Ascending aorta (tissue), 2 donors: ENCODE measurements around the gene PSMB7. TPM values are rescaled to one million over a fixed set of nuclear protein-coding genes. Genes with fewer than 3 reads are reported as not detected.

ENCODE experiments used
- DNase-seq, 2 donors: peaks; one replicate each; pipeline ENCODE4 v3.0.0-alpha.2; 2019; ENCODE audit warnings: low spot score in 2 of 2
- H3K27ac ChIP-seq, 2 donors: fragments of 200-600 bp; sonication (generic); one replicate each; pipeline ENCODE4 v1.5.1; 2016 to 2017; ENCODE audit warnings: mild to moderate bottlenecking in 1 of 2
- H3K27me3 ChIP-seq: fragments of 200-600 bp; sonication (generic); one replicate; pipeline ENCODE4 v1.5.1; 2017
- H3K36me3 ChIP-seq, 2 donors: fragments of 200-600 bp; sonication (generic); one replicate each; pipeline ENCODE4 v1.5.1; 2016
- H3K4me1 ChIP-seq, 2 donors: fragments of 200-600 bp; sonication (generic); one replicate each; pipeline ENCODE4 v1.5.1; 2016 to 2017; ENCODE audit warnings: mild to moderate bottlenecking in 1 of 2
- H3K4me3 ChIP-seq, 2 donors: fragments of 200-600 bp; sonication (generic); one replicate each; pipeline ENCODE4 v1.5.1; 2016 to 2017; ENCODE audit warnings: mild to moderate bottlenecking in 1 of 2
- H3K9me3 ChIP-seq, 2 donors: fragments of 200-600 bp; sonication (generic); one replicate each; pipeline ENCODE4 v1.5.1; 2016
- intact Hi-C: fragments of 100-400 bp; cut with DNase I; formaldehyde crosslinking; loops from one replicate; pipeline ENCODE4 v1.15.1; 2023
- total RNA-seq: library from RNA; depleted of rRNA; stranded (reverse); fragments of >200 nt; gene quantifications from one replicate; pipeline ENCODE4 v1.1.0, GENCODE V29; 2016
- TF ChIP-seq, protein P1 (sequence below), 3 experiments: fragments of 200-600 bp in 2 of 3; fragments of 450-650 bp in 1 of 3; sonication (generic) in 2 of 3; IDR thresholded peaks; one replicate each; pipeline ENCODE4 v1.5.1; 2016 to 2019; ENCODE audit warnings: antibody characterized with exemption in 3 of 3, mild to moderate bottlenecking in 1 of 3, moderate library complexity in 1 of 3

PSMB7 gene
- total RNA-seq, 1 donor from 2014 or later: 21.1 TPM

GRCh38 chr9:124448019-124448418 is 32.8 kb upstream of the PSMB7 start:
- Histone ChIP-seq H3K36me3 (no peaks in the 10 kb centered on the region), H3K4me3 (no peak overlapping the region), H3K27me3 (no peaks in the 10 kb centered on the region), H3K27ac (no peak overlapping the region), H3K4me1 (no peaks in the 10 kb centered on the region), H3K9me3 (no peaks in the 10 kb centered on the region)
- DNase-seq: no peak
- TF ChIP-seq, protein P1, sequence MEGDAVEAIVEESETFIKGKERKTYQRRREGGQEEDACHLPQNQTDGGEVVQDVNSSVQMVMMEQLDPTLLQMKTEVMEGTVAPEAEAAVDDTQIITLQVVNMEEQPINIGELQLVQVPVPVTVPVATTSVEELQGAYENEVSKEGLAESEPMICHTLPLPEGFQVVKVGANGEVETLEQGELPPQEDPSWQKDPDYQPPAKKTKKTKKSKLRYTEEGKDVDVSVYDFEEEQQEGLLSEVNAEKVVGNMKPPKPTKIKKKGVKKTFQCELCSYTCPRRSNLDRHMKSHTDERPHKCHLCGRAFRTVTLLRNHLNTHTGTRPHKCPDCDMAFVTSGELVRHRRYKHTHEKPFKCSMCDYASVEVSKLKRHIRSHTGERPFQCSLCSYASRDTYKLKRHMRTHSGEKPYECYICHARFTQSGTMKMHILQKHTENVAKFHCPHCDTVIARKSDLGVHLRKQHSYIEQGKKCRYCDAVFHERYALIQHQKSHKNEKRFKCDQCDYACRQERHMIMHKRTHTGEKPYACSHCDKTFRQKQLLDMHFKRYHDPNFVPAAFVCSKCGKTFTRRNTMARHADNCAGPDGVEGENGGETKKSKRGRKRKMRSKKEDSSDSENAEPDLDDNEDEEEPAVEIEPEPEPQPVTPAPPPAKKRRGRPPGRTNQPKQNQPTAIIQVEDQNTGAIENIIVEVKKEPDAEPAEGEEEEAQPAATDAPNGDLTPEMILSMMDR (IDR thresholded peaks at IDR 0.05): no peak
- intact Hi-C loops: no loop called here

DNA sequence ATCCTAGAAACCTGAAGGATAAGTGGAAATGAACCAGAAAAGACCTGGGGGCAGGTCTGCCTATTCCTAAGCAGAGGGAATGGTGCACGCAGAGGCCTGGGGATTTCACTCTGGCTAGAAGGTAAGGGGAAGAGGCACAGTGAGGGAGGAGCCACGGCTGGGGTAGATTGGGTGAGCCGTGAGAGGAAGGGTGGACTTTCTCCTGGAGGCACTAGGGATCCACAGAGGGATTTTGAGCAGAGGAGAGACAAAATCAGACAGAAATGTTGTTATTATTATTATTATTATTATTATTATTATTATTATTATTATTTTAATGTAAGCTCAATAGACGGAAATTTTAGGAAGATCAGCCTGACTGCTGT is 32.0 kb upstream of the PSMB7 start:
- H3K27me3 ChIP-seq: no peaks in the 10 kb centered on the region
- no peaks in the 10 kb centered on the region for H3K4me1 ChIP-seq
- peaks cover 0 to 3% of the 10 kb centered on the region in 2 donors for H3K9me3 ChIP-seq
- no peaks in the 10 kb centered on the region for H3K36me3 ChIP-seq
- intact Hi-C loops: no loop called here
- no peak for DNase-seq
- H3K27ac ChIP-seq: no peak overlapping the region
- TF ChIP-seq, protein P1 (IDR thresholded peaks at IDR 0.05): no peak
- H3K4me3 ChIP-seq: no peak overlapping the region

DNA sequence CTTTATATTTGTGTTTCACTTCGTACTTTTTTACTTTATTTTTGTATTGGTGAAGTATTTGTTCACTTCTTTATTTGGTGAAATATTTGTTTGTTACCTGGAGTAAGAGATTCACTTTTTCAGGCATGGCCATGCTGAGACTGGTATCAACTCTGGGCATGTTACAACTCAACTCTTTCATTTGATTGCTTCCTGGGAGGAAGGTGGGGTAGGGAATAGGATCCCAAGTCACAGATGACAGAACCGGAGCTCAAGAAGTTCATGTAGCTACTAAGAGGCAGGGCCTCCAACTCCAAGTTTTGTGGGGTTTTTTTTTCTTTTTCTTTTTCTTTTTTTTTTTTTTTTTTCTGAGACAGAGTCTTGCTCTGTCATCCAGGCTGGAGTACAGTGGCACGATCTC is 28.9 kb upstream of the PSMB7 start:
- intact Hi-C loops: no loop called here
- Histone ChIP-seq H3K9me3 (peaks cover 0 to 3% of the 10 kb centered on the region in 2 donors), H3K27ac (no peak overlapping the region), H3K36me3 (no peaks in the 10 kb centered on the region), H3K27me3 (no peaks in the 10 kb centered on the region), H3K4me1 (no peaks in the 10 kb centered on the region), H3K4me3 (no peak overlapping the region)
- TF ChIP-seq, protein P1 (IDR thresholded peaks at IDR 0.05): no peak
- DNase-seq: no peak

- H3K36me3 ChIP-seq: no peaks in the 10 kb centered on the region
- TF ChIP-seq, protein P1 (IDR thresholded peaks at IDR 0.05): no peak
- H3K27ac ChIP-seq: no peak overlapping the region
- no peaks in the 10 kb centered on the region for H3K4me1 ChIP-seq
- no peaks in the 10 kb centered on the region for H3K27me3 ChIP-seq
- H3K9me3 ChIP-seq: peaks cover 0 to 3% of the 10 kb centered on the region in 2 donors
- no peak for DNase-seq
- intact Hi-C loops: no loop called here
- no peak overlapping the region for H3K4me3 ChIP-seq
Observed at GRCh38 chr9:124443625-124444024, 28.4 kb upstream of the PSMB7 start.

DNA sequence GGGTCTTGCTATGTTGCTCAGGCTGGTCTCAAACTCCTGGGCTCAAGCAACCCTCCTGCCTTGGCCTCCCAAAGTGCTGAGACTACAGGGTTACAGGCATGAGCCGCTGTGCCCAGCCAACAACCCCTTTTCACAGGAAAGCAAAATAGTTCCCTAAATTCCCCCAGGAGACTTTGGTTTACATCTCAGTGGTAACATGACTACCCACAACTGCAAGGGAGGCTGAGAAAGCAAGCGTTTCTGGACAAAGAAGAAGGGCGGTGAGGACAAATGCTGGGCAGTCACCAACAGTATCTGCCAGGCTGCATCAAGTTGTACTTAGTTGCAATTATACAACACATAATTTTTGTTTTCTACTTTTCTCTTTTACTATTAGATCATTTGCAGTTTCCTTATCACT is 27.6 kb upstream of the PSMB7 start:
- H3K4me1 ChIP-seq: no peaks in the 10 kb centered on the region
- no peak overlapping the region for H3K27ac ChIP-seq
- H3K27me3 ChIP-seq: no peaks in the 10 kb centered on the region
- no peaks in the 10 kb centered on the region for H3K36me3 ChIP-seq
- H3K4me3 ChIP-seq: no peak overlapping the region
- H3K9me3 ChIP-seq: peaks cover 0 to 3% of the 10 kb centered on the region in 2 donors
- TF ChIP-seq, protein P1 (IDR thresholded peaks at IDR 0.05): no peak
- intact Hi-C loops: no loop called here
- DNase-seq: no peak

- Histone ChIP-seq H3K4me3 (no peak overlapping the region), H3K36me3 (no peaks in the 10 kb centered on the region), H3K9me3 (peaks cover 0 to 3% of the 10 kb centered on the region in 2 donors), H3K27me3 (no peaks in the 10 kb centered on the region), H3K4me1 (no peaks in the 10 kb centered on the region), H3K27ac (no peak overlapping the region)
- DNase-seq: no peak
- intact Hi-C loops: no loop called here
- TF ChIP-seq, protein P1 (IDR thresholded peaks at IDR 0.05): no peak
Observed at GRCh38 chr9:124442379-124442778, 27.1 kb upstream of the PSMB7 start.
